HL-60 (cell line): ENCODE results near the gene LRRIQ3.
"Not testable (repeated sequence)": the region's sequence is repeated elsewhere in the genome, so short reads cannot be mapped to it uniquely, and the experiment has no call there.

ENCODE experiments used
- DNase-seq, 2 experiments: peaks; one replicate each; pipeline ENCODE4 v3.0.0-alpha.2; 2010 to 2020; ENCODE audit warnings: low read depth in 1 of 2, low spot score in 1 of 2
- H3K27ac ChIP-seq: fragments of 250-450 bp; sonication (Bioruptor Pico); replicated peaks from 2 replicates; pipeline ENCODE4 v1.5.1; 2020; ENCODE audit warnings: mild to moderate bottlenecking, moderate library complexity
- H3K27me3 ChIP-seq: fragments of 250-450 bp; sonication (Bioruptor Pico); 2 replicates; pipeline ENCODE4 v1.5.1; 2021; ENCODE audit warnings: mild to moderate bottlenecking, moderate library complexity; ENCODE audit not compliant: insufficient read depth, poor library complexity, severe bottlenecking
- H3K4me3 ChIP-seq: replicated peaks from 2 replicates; pipeline ENCODE4 v1.5.1; 2011; ENCODE audit warnings: mild to moderate bottlenecking, control low read depth, low read length; ENCODE audit not compliant: insufficient read depth
- CTCF ChIP-seq: IDR thresholded peaks from one replicate; pipeline ENCODE4 v1.5.1; 2011; ENCODE audit warnings: low read length, control low read depth, inconsistent platforms; ENCODE audit not compliant: insufficient read depth
- GABPA ChIP-seq: IDR thresholded peaks from 2 replicates; pipeline ENCODE4 v1.6.1; 2012; ENCODE audit warnings: low read depth
- POLR2AphosphoS5 ChIP-seq: IDR thresholded peaks from 2 replicates; pipeline ENCODE4 v1.6.1; 2012; ENCODE audit warnings: low read depth
- SPI1 ChIP-seq: IDR thresholded peaks from 2 replicates; pipeline ENCODE4 v1.6.1; 2012; ENCODE audit warnings: low read depth, mild to moderate bottlenecking, borderline replicate concordance
- TF ChIP-seq, protein P1 (sequence below): IDR thresholded peaks from 2 replicates; pipeline ENCODE4 v1.6.1; 2012; ENCODE audit warnings: low read depth; ENCODE audit not compliant: insufficient replicate concordance

LRRIQ3 gene

DNA sequence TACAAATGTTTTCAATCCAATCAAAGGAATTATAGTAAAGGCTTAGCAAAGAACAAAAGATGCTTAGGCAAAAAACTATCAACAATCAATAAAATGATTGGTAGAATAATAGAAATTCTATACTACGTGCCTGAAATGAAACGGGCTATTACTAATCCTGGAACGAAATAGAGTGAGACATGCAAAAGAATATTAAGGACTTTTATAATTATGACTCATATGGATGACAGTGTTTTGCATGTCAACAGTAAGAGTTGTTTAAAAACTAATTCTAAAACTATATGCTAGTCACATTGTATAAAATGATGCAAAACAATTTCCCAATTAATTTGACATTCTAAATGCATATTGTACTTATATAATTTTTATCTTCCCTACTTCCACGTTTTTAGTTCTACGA lies 35.6 kb downstream of the LRRIQ3 start:
- Histone ChIP-seq H3K27me3 (no peaks in the 10 kb centered on the region), H3K4me3 (no peak overlapping the region), H3K27ac (no peak overlapping the region)
- DNase-seq, result no peak
- TF ChIP-seq, protein P1, sequence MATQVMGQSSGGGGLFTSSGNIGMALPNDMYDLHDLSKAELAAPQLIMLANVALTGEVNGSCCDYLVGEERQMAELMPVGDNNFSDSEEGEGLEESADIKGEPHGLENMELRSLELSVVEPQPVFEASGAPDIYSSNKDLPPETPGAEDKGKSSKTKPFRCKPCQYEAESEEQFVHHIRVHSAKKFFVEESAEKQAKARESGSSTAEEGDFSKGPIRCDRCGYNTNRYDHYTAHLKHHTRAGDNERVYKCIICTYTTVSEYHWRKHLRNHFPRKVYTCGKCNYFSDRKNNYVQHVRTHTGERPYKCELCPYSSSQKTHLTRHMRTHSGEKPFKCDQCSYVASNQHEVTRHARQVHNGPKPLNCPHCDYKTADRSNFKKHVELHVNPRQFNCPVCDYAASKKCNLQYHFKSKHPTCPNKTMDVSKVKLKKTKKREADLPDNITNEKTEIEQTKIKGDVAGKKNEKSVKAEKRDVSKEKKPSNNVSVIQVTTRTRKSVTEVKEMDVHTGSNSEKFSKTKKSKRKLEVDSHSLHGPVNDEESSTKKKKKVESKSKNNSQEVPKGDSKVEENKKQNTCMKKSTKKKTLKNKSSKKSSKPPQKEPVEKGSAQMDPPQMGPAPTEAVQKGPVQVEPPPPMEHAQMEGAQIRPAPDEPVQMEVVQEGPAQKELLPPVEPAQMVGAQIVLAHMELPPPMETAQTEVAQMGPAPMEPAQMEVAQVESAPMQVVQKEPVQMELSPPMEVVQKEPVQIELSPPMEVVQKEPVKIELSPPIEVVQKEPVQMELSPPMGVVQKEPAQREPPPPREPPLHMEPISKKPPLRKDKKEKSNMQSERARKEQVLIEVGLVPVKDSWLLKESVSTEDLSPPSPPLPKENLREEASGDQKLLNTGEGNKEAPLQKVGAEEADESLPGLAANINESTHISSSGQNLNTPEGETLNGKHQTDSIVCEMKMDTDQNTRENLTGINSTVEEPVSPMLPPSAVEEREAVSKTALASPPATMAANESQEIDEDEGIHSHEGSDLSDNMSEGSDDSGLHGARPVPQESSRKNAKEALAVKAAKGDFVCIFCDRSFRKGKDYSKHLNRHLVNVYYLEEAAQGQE, result no peak

GRCh38 chr1:74161497-74161896 lies 36.5 kb downstream of the LRRIQ3 start:
- no peak overlapping the region for H3K4me3 ChIP-seq
- DNase-seq, result no peak
- no peaks in the 10 kb centered on the region for H3K27me3 ChIP-seq
- TF ChIP-seq POLR2AphosphoS5 (no peak), GABPA (no peak), CTCF (no peak), SPI1 (no peak)
- TF ChIP-seq, protein P1, result no peak
- no peak overlapping the region for H3K27ac ChIP-seq

- TF ChIP-seq GABPA, result no peak
- no peak for TF ChIP-seq SPI1
- TF ChIP-seq CTCF, result no peak
- TF ChIP-seq, protein P1, result no peak
- no peak for TF ChIP-seq POLR2AphosphoS5
- DNase-seq, result no peak
- Histone ChIP-seq H3K27ac (no peak overlapping the region), H3K4me3 (no peak overlapping the region), H3K27me3 (no peaks in the 10 kb centered on the region)
Measured at GRCh38 chr1:74160046-74160445, 37.9 kb downstream of the LRRIQ3 start.

GRCh38 chr1:74145086-74145485 lies 52.9 kb downstream of the LRRIQ3 start:
- TF ChIP-seq SPI1, result no peak
- no peak for TF ChIP-seq CTCF
- TF ChIP-seq, protein P1, result no peak
- TF ChIP-seq POLR2AphosphoS5, result no peak
- no peak for TF ChIP-seq GABPA
- Histone ChIP-seq H3K27me3 (no peaks in the 10 kb centered on the region), H3K27ac (no peak overlapping the region), H3K4me3 (no peak overlapping the region)
- DNase-seq, result no peak

- not testable (repeated sequence) for H3K27me3 ChIP-seq, H3K27ac ChIP-seq, H3K4me3 ChIP-seq, DNase-seq
Measured at GRCh38 chr1:74117370-74117769, 80.6 kb downstream of the LRRIQ3 start.
